Liver (tissue), 9 donors: ENCODE data around the gene TRIM14. TPM values are rescaled to one million over a fixed set of nuclear protein-coding genes. Genes with fewer than 3 reads are reported as not detected.
"Not testable (repeated sequence)": the region's sequence is repeated elsewhere in the genome, so short reads cannot be mapped to it uniquely, and the experiment has no call there.

Source experiments
- DNase-seq: peaks from one replicate; pipeline ENCODE4 v3.0.0-alpha.2; 2017; ENCODE audit warnings: low spot score
- H3K27ac ChIP-seq, 2 donors: one replicate each; pipeline ENCODE4 v1.7.0; 2013; ENCODE audit warnings: inconsistent platforms in 2 of 2, low read length in 2 of 2, control low read depth in 1 of 2, low read depth in 1 of 2, mild to moderate bottlenecking in 1 of 2
- H3K27me3 ChIP-seq, 4 donors: one replicate each; pipeline versions ENCODE4 v1.6.1 to v1.7.0; 2013; ENCODE audit warnings: low read length in 3 of 4, inconsistent platforms in 1 of 4, mild to moderate bottlenecking in 1 of 4, moderate library complexity in 1 of 4; ENCODE audit not compliant: control insufficient read depth in 4 of 4, insufficient read depth in 4 of 4
- H3K36me3 ChIP-seq, 4 donors: one replicate each; pipeline versions ENCODE4 v1.6.1 to v1.7.0; 2013; ENCODE audit warnings: low read length in 3 of 4, mild to moderate bottlenecking in 3 of 4, low read depth in 1 of 4, moderate library complexity in 1 of 4; ENCODE audit not compliant: control insufficient read depth in 4 of 4, insufficient read depth in 3 of 4
- H3K4me1 ChIP-seq, 4 donors: one replicate each; pipeline versions ENCODE4 v1.6.1 to v1.7.0; 2013; ENCODE audit warnings: low read length in 3 of 4, mild to moderate bottlenecking in 3 of 4, moderate library complexity in 1 of 4; ENCODE audit not compliant: control insufficient read depth in 4 of 4, insufficient read depth in 4 of 4
- H3K4me3 ChIP-seq, 3 donors: one replicate each; pipeline versions ENCODE4 v1.6.1 to v1.7.0; 2013; ENCODE audit warnings: low read length in 3 of 3, control low read depth in 1 of 3, low read depth in 1 of 3, mild to moderate bottlenecking in 1 of 3
- H3K9ac ChIP-seq, 2 donors: one replicate each; pipeline ENCODE4 v1.7.0; 2013; ENCODE audit warnings: low read length in 2 of 2, mild to moderate bottlenecking in 2 of 2, moderate library complexity in 2 of 2, control low read depth in 1 of 2, low read depth in 1 of 2
- H3K9me3 ChIP-seq, 4 donors: one replicate each; pipeline versions ENCODE4 v1.6.1 to v1.7.0; 2013; ENCODE audit warnings: low read length in 3 of 4; ENCODE audit not compliant: control insufficient read depth in 4 of 4
- EGR1 ChIP-seq, 2 donors: IDR thresholded peaks; 2 replicates each; pipeline ENCODE4 v1.6.1; 2016 to 2018; ENCODE audit warnings: antibody characterized with exemption in 2 of 2, low read depth in 2 of 2
- FOXA1 ChIP-seq: IDR thresholded peaks from 2 replicates; pipeline ENCODE4 v1.6.1; 2016; ENCODE audit warnings: antibody characterized with exemption
- FOXA2 ChIP-seq: IDR thresholded peaks from 2 replicates; pipeline ENCODE4 v1.6.1; 2016; ENCODE audit warnings: antibody characterized with exemption
- GABPA ChIP-seq, 2 donors: IDR thresholded peaks in 1 of 2; conservative IDR thresholded peaks in 1 of 2; 2 replicates each; pipeline ENCODE4 v1.6.1; 2016; ENCODE audit warnings: antibody characterized with exemption in 2 of 2, mild to moderate bottlenecking in 1 of 2, moderate library complexity in 1 of 2
- HNF4A ChIP-seq, 2 donors: conservative IDR thresholded peaks; 2 replicates each; pipeline ENCODE4 v1.6.1; 2016; ENCODE audit warnings: antibody characterized with exemption in 2 of 2, mild to moderate bottlenecking in 2 of 2
- HNF4G ChIP-seq: IDR thresholded peaks from 2 replicates; pipeline ENCODE4 v1.6.1; 2016; ENCODE audit warnings: antibody characterized with exemption
- JUND ChIP-seq, 2 donors: IDR thresholded peaks; 2 replicates each; pipeline ENCODE4 v1.6.1; 2016; ENCODE audit warnings: antibody characterized with exemption in 2 of 2
- NR2F2 ChIP-seq: IDR thresholded peaks from 2 replicates; pipeline ENCODE4 v1.6.1; 2016; ENCODE audit warnings: antibody characterized with exemption
- RAD21 ChIP-seq, 2 donors: IDR thresholded peaks; 2 replicates each; pipeline ENCODE4 v1.6.1; 2016; ENCODE audit warnings: antibody characterized with exemption in 2 of 2, mild to moderate bottlenecking in 2 of 2
- RXRA ChIP-seq, 2 donors: IDR thresholded peaks; 2 replicates each; pipeline ENCODE4 v1.6.1; 2017 to 2018; ENCODE audit warnings: antibody characterized with exemption in 2 of 2, mild to moderate bottlenecking in 1 of 2
- SP1 ChIP-seq: IDR thresholded peaks from 2 replicates; pipeline ENCODE4 v1.6.1; 2018; ENCODE audit warnings: antibody characterized with exemption, mild to moderate bottlenecking
- TAF1 ChIP-seq: conservative IDR thresholded peaks from 2 replicates; pipeline ENCODE4 v1.6.1; 2016; ENCODE audit warnings: antibody characterized with exemption, mild to moderate bottlenecking
- YY1 ChIP-seq: IDR thresholded peaks from 2 replicates; pipeline ENCODE4 v1.6.1; 2016; ENCODE audit warnings: antibody characterized with exemption, mild to moderate bottlenecking
- WGBS: extraction: QIAGEN DNeasy Blood & Tissue Kit; methylation state at CpG from one replicate; pipeline ENCODE4 v1.1.7; 2013; 5-methylcytosine and 5-hydroxymethylcytosine counted together
- polyA plus RNA-seq, 2 donors: library from polyadenylated mRNA; stranded (reverse) in 1 of 2; unstranded in 1 of 2; fragments of 200-250 nt in 1 of 2; fragments of >200 nt in 1 of 2; fragmentation: Nextera tagmentation in 1 of 2; extraction: Ambion mirVana in 1 of 2; gene quantifications; one replicate each; pipeline versions ENCODE4 v1.2.1 to v1.2.3, GENCODE V29; 2013 to 2015
- total RNA-seq, 2 donors: library from RNA; depleted of rRNA; stranded (reverse); fragments of >200 nt; gene quantifications; one replicate each; pipeline ENCODE4 v1.2.3, GENCODE V29; 2014
- TF ChIP-seq, protein P1 (sequence below): IDR thresholded peaks from 2 replicates; pipeline ENCODE4 v1.6.1; 2016; ENCODE audit warnings: antibody characterized with exemption
- TF ChIP-seq, protein P2 (sequence below): IDR thresholded peaks from 2 replicates; pipeline ENCODE4 v1.6.1; 2016; ENCODE audit warnings: antibody characterized with exemption
- TF ChIP-seq, protein P3 (sequence below): IDR thresholded peaks from 2 replicates; pipeline ENCODE4 v1.6.1; 2016; ENCODE audit warnings: antibody characterized with exemption
- TF ChIP-seq, protein P4 (sequence below): fragments of 150-350 bp; IDR thresholded peaks from 2 replicates; pipeline ENCODE4 v1.5.1; 2017; ENCODE audit warnings: improper control_type of control experiment, low read depth, low read length; ENCODE audit not compliant: missing input control
- TF ChIP-seq, protein P5 (sequence below): IDR thresholded peaks from 2 replicates; pipeline ENCODE4 v1.6.1; 2016; ENCODE audit warnings: antibody characterized with exemption, mild to moderate bottlenecking
- donor health status: healthy.
- donor health status: healthy.
- donor health status: healthy.
- donor health status: healthy.
- donor health status: healthy.

TRIM14 gene
- total and polyA plus RNA-seq, 4 donors, result 15.2 to 22.0 (median 17.8) TPM

DNA sequence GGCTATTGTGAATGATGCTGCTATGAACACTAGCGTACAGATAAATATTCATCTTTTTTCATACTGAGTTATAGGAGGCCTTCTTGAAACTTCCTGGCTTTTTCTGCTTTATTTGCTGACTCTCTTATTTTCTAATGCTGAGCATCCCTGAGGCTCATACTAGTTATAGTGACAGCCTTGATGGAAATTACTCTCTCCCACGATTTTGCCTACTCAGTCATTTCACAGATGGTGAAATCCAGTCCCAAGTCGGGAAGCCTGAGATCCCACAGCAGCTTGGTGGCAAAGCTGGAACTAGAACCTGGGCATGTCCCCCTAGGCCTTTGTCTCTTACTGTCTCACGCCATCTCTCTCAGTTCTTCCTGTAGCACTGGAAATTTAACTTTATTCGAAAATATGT, 40.1 kb downstream of the TRIM14 start:
- H3K27me3 ChIP-seq, result no peaks in the 10 kb centered on the region
- TF ChIP-seq FOXA2 (no peak), SP1 (no peak), GABPA (IDR thresholded peaks at IDR 0.05 in 1 of 2, conservative IDR thresholded peaks at IDR 0.05 in 1 of 2) (no peak), FOXA1 (no peak), TAF1 (no peak), YY1 (no peak), HNF4G (no peak), HNF4A (conservative IDR thresholded peaks at IDR 0.05) (no peak), JUND (IDR thresholded peaks at IDR 0.05) (no peak), NR2F2 (no peak)
- TF ChIP-seq, protein P1, sequence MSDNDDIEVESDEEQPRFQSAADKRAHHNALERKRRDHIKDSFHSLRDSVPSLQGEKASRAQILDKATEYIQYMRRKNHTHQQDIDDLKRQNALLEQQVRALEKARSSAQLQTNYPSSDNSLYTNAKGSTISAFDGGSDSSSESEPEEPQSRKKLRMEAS, result no peak
- 78% methylated on average over 5 of the region's 5 CpGs for WGBS
- no peak overlapping the region for H3K27ac ChIP-seq
- H3K4me1 ChIP-seq, result peaks cover 14 to 52% (median 32%) of the 10 kb centered on the region in 4 donors
- peaks cover 2 to 15% (median 10%) of the 10 kb centered on the region in 4 donors for H3K36me3 ChIP-seq
- H3K9me3 ChIP-seq, result no peaks in the 10 kb centered on the region
- no peak for DNase-seq
- no peak overlapping the region for H3K9ac ChIP-seq
- no peak overlapping the region for H3K4me3 ChIP-seq

DNA sequence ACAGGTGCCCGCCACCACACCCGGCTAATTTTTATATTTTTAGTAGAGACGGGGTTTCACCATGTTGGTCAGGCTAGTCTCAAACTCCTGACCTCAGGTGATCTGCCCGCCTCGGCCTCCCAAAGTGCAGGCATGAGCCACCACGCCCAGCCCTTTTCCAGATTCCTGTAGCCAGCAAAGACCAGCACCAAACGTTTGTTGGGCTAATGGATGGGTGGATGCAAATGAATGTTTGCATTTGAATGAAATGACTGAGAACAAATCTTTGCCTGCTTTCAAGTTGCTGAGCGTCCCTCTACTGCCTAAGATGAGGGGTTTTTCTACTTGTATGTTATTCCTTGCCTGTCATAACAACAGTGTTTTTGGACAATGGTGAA, 42.5 kb downstream of the TRIM14 start:
- Histone ChIP-seq H3K36me3 (peaks cover 2 to 17% (median 10%) of the 10 kb centered on the region in 4 donors), H3K27ac (peak overlapping the region; percentile 78 to 86), H3K4me1 (peaks cover 7 to 29% (median 19%) of the 10 kb centered on the region in 4 donors)
- 61% methylated on average over 8 of the region's 8 CpGs for WGBS
- not testable (repeated sequence) for H3K9ac ChIP-seq, H3K27me3 ChIP-seq, H3K9me3 ChIP-seq, H3K4me3 ChIP-seq, DNase-seq

DNA sequence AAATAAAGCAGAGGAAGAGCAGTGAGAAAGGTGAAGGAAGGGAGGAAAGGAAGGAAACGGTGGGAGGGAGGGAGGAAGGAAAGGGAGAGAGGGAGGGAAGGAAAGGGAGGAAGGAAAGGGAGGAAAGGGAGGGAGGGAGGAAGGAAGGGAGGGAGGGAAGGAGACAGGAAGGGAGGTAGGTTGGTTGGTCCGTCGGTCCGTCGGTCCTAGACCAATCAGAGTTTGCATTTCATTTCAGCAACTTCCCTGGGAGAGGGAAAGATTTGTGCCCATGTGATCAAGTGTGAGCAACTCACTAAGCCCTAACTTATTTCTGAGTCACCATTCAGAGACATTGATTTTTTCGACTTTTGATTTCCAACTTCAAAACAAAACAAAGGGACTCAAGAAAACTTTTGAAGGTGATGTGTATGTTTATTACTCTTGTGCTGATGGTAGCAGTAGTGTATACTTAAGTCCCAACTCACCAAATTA, 43.7 kb downstream of the TRIM14 start:
- Histone ChIP-seq H3K27me3 (no peaks in the 10 kb centered on the region), H3K36me3 (peaks cover 0 to 11% (median 6%) of the 10 kb centered on the region in 4 donors), H3K9ac (peak overlapping the region; percentile 35 to 41), H3K4me1 (peaks cover 0 to 22% (median 12%) of the 10 kb centered on the region in 4 donors), H3K4me3 (no peak overlapping the region), H3K9me3 (no peaks in the 10 kb centered on the region), H3K27ac (peak overlapping the region; percentile 78 to 86)
- WGBS, result 17% methylated on average over 6 of the region's 6 CpGs
- TF ChIP-seq FOXA2, result no peak
- TF ChIP-seq JUND (IDR thresholded peaks at IDR 0.05), result peak in 1 of 2 donors; percentile 57
- TF ChIP-seq YY1, result no peak
- peak; percentile 31 for TF ChIP-seq SP1
- TF ChIP-seq, protein P2, sequence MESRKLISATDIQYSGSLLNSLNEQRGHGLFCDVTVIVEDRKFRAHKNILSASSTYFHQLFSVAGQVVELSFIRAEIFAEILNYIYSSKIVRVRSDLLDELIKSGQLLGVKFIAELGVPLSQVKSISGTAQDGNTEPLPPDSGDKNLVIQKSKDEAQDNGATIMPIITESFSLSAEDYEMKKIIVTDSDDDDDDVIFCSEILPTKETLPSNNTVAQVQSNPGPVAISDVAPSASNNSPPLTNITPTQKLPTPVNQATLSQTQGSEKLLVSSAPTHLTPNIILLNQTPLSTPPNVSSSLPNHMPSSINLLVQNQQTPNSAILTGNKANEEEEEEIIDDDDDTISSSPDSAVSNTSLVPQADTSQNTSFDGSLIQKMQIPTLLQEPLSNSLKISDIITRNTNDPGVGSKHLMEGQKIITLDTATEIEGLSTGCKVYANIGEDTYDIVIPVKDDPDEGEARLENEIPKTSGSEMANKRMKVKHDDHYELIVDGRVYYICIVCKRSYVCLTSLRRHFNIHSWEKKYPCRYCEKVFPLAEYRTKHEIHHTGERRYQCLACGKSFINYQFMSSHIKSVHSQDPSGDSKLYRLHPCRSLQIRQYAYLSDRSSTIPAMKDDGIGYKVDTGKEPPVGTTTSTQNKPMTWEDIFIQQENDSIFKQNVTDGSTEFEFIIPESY, result no peak
- TF ChIP-seq, protein P3, sequence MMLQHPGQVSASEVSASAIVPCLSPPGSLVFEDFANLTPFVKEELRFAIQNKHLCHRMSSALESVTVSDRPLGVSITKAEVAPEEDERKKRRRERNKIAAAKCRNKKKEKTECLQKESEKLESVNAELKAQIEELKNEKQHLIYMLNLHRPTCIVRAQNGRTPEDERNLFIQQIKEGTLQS, result peak; percentile 12
- TF ChIP-seq FOXA1, result no peak
- TF ChIP-seq, protein P4, sequence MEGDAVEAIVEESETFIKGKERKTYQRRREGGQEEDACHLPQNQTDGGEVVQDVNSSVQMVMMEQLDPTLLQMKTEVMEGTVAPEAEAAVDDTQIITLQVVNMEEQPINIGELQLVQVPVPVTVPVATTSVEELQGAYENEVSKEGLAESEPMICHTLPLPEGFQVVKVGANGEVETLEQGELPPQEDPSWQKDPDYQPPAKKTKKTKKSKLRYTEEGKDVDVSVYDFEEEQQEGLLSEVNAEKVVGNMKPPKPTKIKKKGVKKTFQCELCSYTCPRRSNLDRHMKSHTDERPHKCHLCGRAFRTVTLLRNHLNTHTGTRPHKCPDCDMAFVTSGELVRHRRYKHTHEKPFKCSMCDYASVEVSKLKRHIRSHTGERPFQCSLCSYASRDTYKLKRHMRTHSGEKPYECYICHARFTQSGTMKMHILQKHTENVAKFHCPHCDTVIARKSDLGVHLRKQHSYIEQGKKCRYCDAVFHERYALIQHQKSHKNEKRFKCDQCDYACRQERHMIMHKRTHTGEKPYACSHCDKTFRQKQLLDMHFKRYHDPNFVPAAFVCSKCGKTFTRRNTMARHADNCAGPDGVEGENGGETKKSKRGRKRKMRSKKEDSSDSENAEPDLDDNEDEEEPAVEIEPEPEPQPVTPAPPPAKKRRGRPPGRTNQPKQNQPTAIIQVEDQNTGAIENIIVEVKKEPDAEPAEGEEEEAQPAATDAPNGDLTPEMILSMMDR, result no peak
- no peak for TF ChIP-seq RXRA (IDR thresholded peaks at IDR 0.05)
- TF ChIP-seq TAF1, result no peak
- peak in 1 of 2 donors; percentile 14 for TF ChIP-seq RAD21 (IDR thresholded peaks at IDR 0.05)
- no peak for TF ChIP-seq NR2F2
- TF ChIP-seq, protein P1, result no peak
- no peak for TF ChIP-seq HNF4G
- no peak for TF ChIP-seq EGR1 (IDR thresholded peaks at IDR 0.05; ENCODE audit: low read depth in 2 of 2)
- TF ChIP-seq GABPA (IDR thresholded peaks at IDR 0.05 in 1 of 2, conservative IDR thresholded peaks at IDR 0.05 in 1 of 2), result peak in 1 of 2 donors; percentile 35
- TF ChIP-seq HNF4A (conservative IDR thresholded peaks at IDR 0.05), result peak in 1 of 2 donors; percentile 25
- TF ChIP-seq, protein P5, sequence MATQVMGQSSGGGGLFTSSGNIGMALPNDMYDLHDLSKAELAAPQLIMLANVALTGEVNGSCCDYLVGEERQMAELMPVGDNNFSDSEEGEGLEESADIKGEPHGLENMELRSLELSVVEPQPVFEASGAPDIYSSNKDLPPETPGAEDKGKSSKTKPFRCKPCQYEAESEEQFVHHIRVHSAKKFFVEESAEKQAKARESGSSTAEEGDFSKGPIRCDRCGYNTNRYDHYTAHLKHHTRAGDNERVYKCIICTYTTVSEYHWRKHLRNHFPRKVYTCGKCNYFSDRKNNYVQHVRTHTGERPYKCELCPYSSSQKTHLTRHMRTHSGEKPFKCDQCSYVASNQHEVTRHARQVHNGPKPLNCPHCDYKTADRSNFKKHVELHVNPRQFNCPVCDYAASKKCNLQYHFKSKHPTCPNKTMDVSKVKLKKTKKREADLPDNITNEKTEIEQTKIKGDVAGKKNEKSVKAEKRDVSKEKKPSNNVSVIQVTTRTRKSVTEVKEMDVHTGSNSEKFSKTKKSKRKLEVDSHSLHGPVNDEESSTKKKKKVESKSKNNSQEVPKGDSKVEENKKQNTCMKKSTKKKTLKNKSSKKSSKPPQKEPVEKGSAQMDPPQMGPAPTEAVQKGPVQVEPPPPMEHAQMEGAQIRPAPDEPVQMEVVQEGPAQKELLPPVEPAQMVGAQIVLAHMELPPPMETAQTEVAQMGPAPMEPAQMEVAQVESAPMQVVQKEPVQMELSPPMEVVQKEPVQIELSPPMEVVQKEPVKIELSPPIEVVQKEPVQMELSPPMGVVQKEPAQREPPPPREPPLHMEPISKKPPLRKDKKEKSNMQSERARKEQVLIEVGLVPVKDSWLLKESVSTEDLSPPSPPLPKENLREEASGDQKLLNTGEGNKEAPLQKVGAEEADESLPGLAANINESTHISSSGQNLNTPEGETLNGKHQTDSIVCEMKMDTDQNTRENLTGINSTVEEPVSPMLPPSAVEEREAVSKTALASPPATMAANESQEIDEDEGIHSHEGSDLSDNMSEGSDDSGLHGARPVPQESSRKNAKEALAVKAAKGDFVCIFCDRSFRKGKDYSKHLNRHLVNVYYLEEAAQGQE, result no peak
- no peak for DNase-seq
